ENCODE results near the gene PDIA5. TPM values are rescaled to one million over a fixed set of nuclear protein-coding genes. Genes with fewer than 3 reads are reported as not detected.

PDIA5 gene
- total and polyA plus RNA-seq, 2 donors (not counting 1 experiment from before 2014, with no cell fraction given): 2.6 to 3.8 TPM

- Mint-ChIP-seq H3K27ac (no peak overlapping the region), H3K9me3 (ENCODE audit: insufficient read depth) (no peaks in the 10 kb centered on the region), H3K4me3 (no peak overlapping the region), H3K27me3 (no peaks in the 10 kb centered on the region), H3K4me1 (no peaks in the 10 kb centered on the region)
- TF ChIP-seq EZH2 (IDR thresholded peaks at IDR 0.05; ENCODE audit: borderline replicate concordance, insufficient read depth, low read depth, low read length, poor library complexity, severe bottlenecking) (no peak), CTCF (IDR thresholded peaks at IDR 0.05) (no peak)
- 91% methylated on average over 4 of the region's 5 CpGs for WGBS (ENCODE audit: insufficient coverage)
- Histone ChIP-seq H3K4me3 (ENCODE audit: control extremely low read depth in 1 of 5, extremely low read depth in 1 of 5, insufficient read depth in 1 of 5, low read depth in 2 of 5, low read length in 4 of 5) (no peak overlapping the region), H3K9ac (ENCODE audit: low read length) (no peak overlapping the region), H3K36me3 (replicated peaks in 1 of 2; ENCODE audit: control extremely low read depth in 1 of 2, control insufficient read depth in 1 of 2, extremely low read depth in 1 of 2, insufficient read depth in 2 of 2, low read length in 1 of 2) (peaks cover 0 to 3% of the 10 kb centered on the region in 2 experiments), H3K27ac (ENCODE audit: low read length in 2 of 2) (no peak overlapping the region), H3K4me1 (ENCODE audit: control insufficient read depth in 2 of 2, insufficient read depth in 2 of 2, low read length in 2 of 2) (no peaks in the 10 kb centered on the region), H4K20me1 (ENCODE audit: control insufficient read depth, insufficient read depth, low read length, poor library complexity, severe bottlenecking) (no peaks in the 10 kb centered on the region), H2AFZ (ENCODE audit: insufficient read depth, low read depth, low read length, poor library complexity, severe bottlenecking) (no peak overlapping the region), H3K4me2 (replicated peaks; ENCODE audit: low read depth, low read length, poor library complexity, severe bottlenecking) (no peak overlapping the region), H3K27me3 (replicated peaks in 1 of 4; ENCODE audit: control extremely low read depth in 1 of 4, control insufficient read depth in 3 of 4, insufficient read depth in 4 of 4, low read length in 3 of 4) (no peaks in the 10 kb centered on the region), H3K9me3 (ENCODE audit: control extremely low read depth in 1 of 3, control insufficient read depth in 2 of 3, insufficient read depth in 1 of 3, low read length in 2 of 3) (no peaks in the 10 kb centered on the region), H3K79me2 (ENCODE audit: control insufficient read depth, insufficient read depth, low read length) (no peaks in the 10 kb centered on the region)
- CTCF ChIA-PET: no interaction called here
- intact Hi-C loops (cut with micrococcal nuclease): no loop called here
- POLR2A ChIA-PET: no interaction called here
- DNase-seq (no peak), ATAC-seq (ENCODE audit: low read depth) (no peak)
Observed at GRCh38 chr3:123141276-123141675, 74.5 kb downstream of the PDIA5 start.

- ChIA-PET CTCF (no interaction called here), POLR2A (no interaction called here)
- ATAC-seq (ENCODE audit: low read depth) (no peak), DNase-seq (no peak)
- no peaks in the 10 kb centered on the region for H3K4me1 ChIP-seq (ENCODE audit: control insufficient read depth in 2 of 2, insufficient read depth in 2 of 2, low read length in 2 of 2)
- no peak overlapping the region for H2AFZ ChIP-seq (ENCODE audit: insufficient read depth, low read depth, low read length, poor library complexity, severe bottlenecking)
- no peak overlapping the region for H3K4me3 ChIP-seq (ENCODE audit: control extremely low read depth in 1 of 5, extremely low read depth in 1 of 5, insufficient read depth in 1 of 5, low read depth in 2 of 5, low read length in 4 of 5)
- no peak overlapping the region for H3K4me3 Mint-ChIP-seq
- H3K36me3 ChIP-seq (replicated peaks in 1 of 2; ENCODE audit: control extremely low read depth in 1 of 2, control insufficient read depth in 1 of 2, extremely low read depth in 1 of 2, insufficient read depth in 2 of 2, low read length in 1 of 2): peaks cover 0 to 2% of the 10 kb centered on the region in 2 experiments
- H3K27me3 ChIP-seq (replicated peaks in 1 of 4; ENCODE audit: control extremely low read depth in 1 of 4, control insufficient read depth in 3 of 4, insufficient read depth in 4 of 4, low read length in 3 of 4): no peaks in the 10 kb centered on the region
- H4K20me1 ChIP-seq (ENCODE audit: control insufficient read depth, insufficient read depth, low read length, poor library complexity, severe bottlenecking): no peaks in the 10 kb centered on the region
- H3K27ac ChIP-seq (ENCODE audit: low read length in 2 of 2): no peak overlapping the region
- WGBS (ENCODE audit: insufficient coverage): 91% methylated on average over 9 of the region's 10 CpGs
- no peaks in the 10 kb centered on the region for H3K27me3 Mint-ChIP-seq
- no peak overlapping the region for H3K27ac Mint-ChIP-seq
- H3K9ac ChIP-seq (ENCODE audit: low read length): no peak overlapping the region
- H3K79me2 ChIP-seq (ENCODE audit: control insufficient read depth, insufficient read depth, low read length): no peaks in the 10 kb centered on the region
- no peaks in the 10 kb centered on the region for H3K9me3 ChIP-seq (ENCODE audit: control extremely low read depth in 1 of 3, control insufficient read depth in 2 of 3, insufficient read depth in 1 of 3, low read length in 2 of 3)
- H3K4me1 Mint-ChIP-seq: no peaks in the 10 kb centered on the region
- H3K4me2 ChIP-seq (replicated peaks; ENCODE audit: low read depth, low read length, poor library complexity, severe bottlenecking): no peak overlapping the region
- no peaks in the 10 kb centered on the region for H3K9me3 Mint-ChIP-seq (ENCODE audit: insufficient read depth)
- intact Hi-C loops (cut with micrococcal nuclease): no loop called here
- TF ChIP-seq EZH2 (IDR thresholded peaks at IDR 0.05; ENCODE audit: borderline replicate concordance, insufficient read depth, low read depth, low read length, poor library complexity, severe bottlenecking) (no peak), CTCF (IDR thresholded peaks at IDR 0.05) (no peak)
Observed at GRCh38 chr3:123143669-123144411, 77.0 kb downstream of the PDIA5 start.
